Smooth muscle cell (in vitro differentiated cells): ENCODE results near the gene LPP. TPM values are rescaled to one million over a fixed set of nuclear protein-coding genes. Genes with fewer than 3 reads are reported as not detected.

Experiments
- DNase-seq: peaks from one replicate; lab custom pipeline; 2025; ENCODE audit not compliant: unreplicated experiment; lab: John Stamatoyannopoulos, UW
- H2AFZ ChIP-seq: fragments of 200-600 bp; sonication (generic); 2 replicates; pipeline ENCODE4 v1.6.0; 2016; ENCODE audit warnings: antibody characterized with exemption, low read depth, mild to moderate bottlenecking
- H3F3A ChIP-seq: fragments of 200-600 bp; sonication (generic); 2 replicates; pipeline ENCODE4 v1.6.0; 2017; ENCODE audit warnings: antibody characterized with exemption, low read depth
- H3K27ac ChIP-seq: fragments of 200-600 bp; sonication (generic); 2 replicates; pipeline ENCODE4 v1.5.1; 2016; ENCODE audit warnings: low read depth, mild to moderate bottlenecking
- H3K27me3 ChIP-seq: fragments of 200-600 bp; sonication (generic); 2 replicates; pipeline ENCODE4 v1.6.1; 2016; ENCODE audit warnings: low read depth, mild to moderate bottlenecking
- H3K36me3 ChIP-seq: fragments of 200-600 bp; sonication (generic); 2 replicates; pipeline ENCODE4 v1.5.1; 2016; ENCODE audit warnings: low read depth
- H3K4me1 ChIP-seq: fragments of 200-600 bp; sonication (generic); 2 replicates; pipeline ENCODE4 v1.5.1; 2016; ENCODE audit warnings: low read depth
- H3K4me2 ChIP-seq: fragments of 200-600 bp; sonication (generic); 2 replicates; pipeline ENCODE4 v1.6.0; 2016; ENCODE audit warnings: mild to moderate bottlenecking
- H3K4me3 ChIP-seq: fragments of 200-600 bp; sonication (generic); 2 replicates; pipeline ENCODE4 v1.5.1; 2016; ENCODE audit warnings: mild to moderate bottlenecking
- H3K79me2 ChIP-seq: fragments of 200-600 bp; sonication (generic); 2 replicates; pipeline ENCODE4 v1.6.0; 2016; ENCODE audit warnings: low read depth, mild to moderate bottlenecking
- H3K9ac ChIP-seq: fragments of 200-600 bp; sonication (generic); 2 replicates; pipeline ENCODE4 v1.6.0; 2016; ENCODE audit warnings: low read depth
- H3K9me3 ChIP-seq: fragments of 200-600 bp; sonication (generic); replicated peaks from 2 replicates; pipeline ENCODE4 v1.5.1; 2016; ENCODE audit warnings: low read depth
- H4K20me1 ChIP-seq: fragments of 200-600 bp; sonication (generic); 2 replicates; pipeline ENCODE4 v1.6.0; 2016; ENCODE audit warnings: low read depth
- WGBS: methylation state at CpG from one replicate; pipeline ENCODE4 v1.1.7; 2016; ENCODE audit warnings: low lambda C conversion rate; 5-methylcytosine and 5-hydroxymethylcytosine counted together
- polyA plus RNA-seq: library from polyadenylated mRNA; unstranded; fragments of >200 nt; fragmentation: Nextera tagmentation; extraction: Ambion mirVana; gene quantifications from 2 replicates; pipeline ENCODE4 v1.2.1, GENCODE V29; 2016
- total RNA-seq: library from RNA; depleted of rRNA; stranded (reverse); fragments of >200 nt; gene quantifications from 2 replicates; pipeline ENCODE4 v1.2.3, GENCODE V29; 2014
- TF ChIP-seq, protein P1 (sequence below): fragments of 200-600 bp; sonication (generic); IDR thresholded peaks from 2 replicates; pipeline ENCODE4 v1.5.1; 2017; ENCODE audit warnings: borderline replicate concordance, mild to moderate bottlenecking, antibody characterized with exemption; ENCODE audit not compliant: insufficient read depth, poor library complexity, severe bottlenecking

Gene LPP
- total and polyA plus RNA-seq, 2 experiments from 2014 or later, result 42.3 to 128 TPM

DNA sequence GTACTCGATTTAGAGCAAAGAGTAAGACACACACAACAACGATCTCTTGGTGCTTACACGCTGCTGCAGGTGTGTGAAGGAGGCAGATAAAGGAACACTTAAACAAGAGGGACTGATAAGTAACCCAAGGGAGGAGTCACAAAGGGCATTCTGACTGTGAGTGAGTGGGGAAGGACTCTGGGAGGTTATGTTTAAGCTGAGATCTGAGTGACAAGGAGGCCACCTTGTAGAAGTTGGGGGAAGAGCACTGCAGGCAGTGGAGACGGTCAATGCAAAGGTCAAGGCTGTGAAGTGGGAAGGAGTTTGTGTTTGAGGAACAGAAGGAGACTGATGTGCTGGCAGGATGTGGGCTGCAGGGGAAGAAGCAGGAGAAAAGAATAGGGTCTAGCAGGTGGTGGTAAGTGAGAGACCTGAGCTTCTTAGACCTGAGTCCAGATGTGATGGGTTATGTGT is 63.1 kb downstream of the LPP start:
- Histone ChIP-seq H3K4me2 (no peak overlapping the region), H3K36me3 (no peaks in the 10 kb centered on the region), H3K27ac (no peak overlapping the region), H3K27me3 (no peaks in the 10 kb centered on the region), H3K9ac (no peak overlapping the region), H3K4me3 (no peak overlapping the region), H2AFZ (no peak overlapping the region), H3F3A (no peaks in the 10 kb centered on the region), H3K4me1 (peaks cover 9% of the 10 kb centered on the region), H3K79me2 (peaks cover 93% of the 10 kb centered on the region), H4K20me1 (peaks cover 93% of the 10 kb centered on the region), H3K9me3 (no peaks in the 10 kb centered on the region)
- TF ChIP-seq, protein P1, sequence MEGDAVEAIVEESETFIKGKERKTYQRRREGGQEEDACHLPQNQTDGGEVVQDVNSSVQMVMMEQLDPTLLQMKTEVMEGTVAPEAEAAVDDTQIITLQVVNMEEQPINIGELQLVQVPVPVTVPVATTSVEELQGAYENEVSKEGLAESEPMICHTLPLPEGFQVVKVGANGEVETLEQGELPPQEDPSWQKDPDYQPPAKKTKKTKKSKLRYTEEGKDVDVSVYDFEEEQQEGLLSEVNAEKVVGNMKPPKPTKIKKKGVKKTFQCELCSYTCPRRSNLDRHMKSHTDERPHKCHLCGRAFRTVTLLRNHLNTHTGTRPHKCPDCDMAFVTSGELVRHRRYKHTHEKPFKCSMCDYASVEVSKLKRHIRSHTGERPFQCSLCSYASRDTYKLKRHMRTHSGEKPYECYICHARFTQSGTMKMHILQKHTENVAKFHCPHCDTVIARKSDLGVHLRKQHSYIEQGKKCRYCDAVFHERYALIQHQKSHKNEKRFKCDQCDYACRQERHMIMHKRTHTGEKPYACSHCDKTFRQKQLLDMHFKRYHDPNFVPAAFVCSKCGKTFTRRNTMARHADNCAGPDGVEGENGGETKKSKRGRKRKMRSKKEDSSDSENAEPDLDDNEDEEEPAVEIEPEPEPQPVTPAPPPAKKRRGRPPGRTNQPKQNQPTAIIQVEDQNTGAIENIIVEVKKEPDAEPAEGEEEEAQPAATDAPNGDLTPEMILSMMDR, result no peak
- WGBS, result 93% methylated on average over 4 of the region's 4 CpGs
- no peak for DNase-seq

DNA sequence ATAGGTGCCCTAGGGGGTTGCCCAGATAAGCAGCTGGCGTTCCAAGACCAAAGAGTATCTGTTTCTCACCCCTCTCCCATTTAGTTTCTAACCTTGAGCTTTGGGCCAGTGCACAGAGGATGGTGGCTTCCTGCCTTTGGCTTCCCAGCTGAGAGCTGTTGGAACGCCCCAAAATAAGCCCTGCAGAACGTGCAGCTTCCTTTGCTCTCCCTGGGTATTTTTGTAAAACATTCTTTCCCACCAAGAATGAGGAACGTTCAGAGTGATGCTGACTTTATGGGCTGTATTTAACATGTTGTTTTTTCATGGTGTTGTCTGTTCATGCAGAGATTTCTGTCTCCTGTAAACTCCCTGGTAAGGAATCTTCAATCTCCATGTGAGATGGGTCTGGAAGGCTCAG is 63.8 kb downstream of the LPP start:
- Histone ChIP-seq H3K9ac (no peak overlapping the region), H3K4me2 (no peak overlapping the region), H3K36me3 (no peaks in the 10 kb centered on the region), H3K27ac (no peak overlapping the region), H3K4me1 (peaks cover 7% of the 10 kb centered on the region), H3K27me3 (no peaks in the 10 kb centered on the region), H3K79me2 (peaks cover 97% of the 10 kb centered on the region), H2AFZ (no peak overlapping the region), H3K4me3 (no peak overlapping the region), H3F3A (peaks cover 2% of the 10 kb centered on the region), H3K9me3 (no peaks in the 10 kb centered on the region), H4K20me1 (peaks cover 96% of the 10 kb centered on the region)
- WGBS, result 69% methylated on average over 4 of the region's 4 CpGs
- DNase-seq, result no peak
- TF ChIP-seq, protein P1, result no peak

DNA sequence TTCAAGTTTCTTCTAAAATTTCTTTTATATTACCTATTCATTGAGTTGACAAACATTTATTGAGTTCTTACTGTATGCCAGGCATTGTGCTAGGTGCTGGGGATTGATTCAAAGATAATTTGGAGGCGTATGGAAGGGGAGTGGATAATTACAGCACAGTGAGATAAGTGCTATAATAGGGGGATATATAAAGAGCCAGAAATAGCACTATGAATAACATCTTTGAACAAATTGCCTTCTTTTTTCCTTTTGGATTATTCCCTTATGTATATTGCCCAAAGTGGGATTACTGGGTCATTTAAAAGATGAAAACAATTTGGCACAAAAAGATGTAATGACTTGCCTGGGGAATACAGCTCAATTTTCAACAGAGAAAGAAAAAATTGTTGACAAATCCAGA is 64.6 kb downstream of the LPP start:
- H4K20me1 ChIP-seq, result peaks cover 96% of the 10 kb centered on the region

DNA sequence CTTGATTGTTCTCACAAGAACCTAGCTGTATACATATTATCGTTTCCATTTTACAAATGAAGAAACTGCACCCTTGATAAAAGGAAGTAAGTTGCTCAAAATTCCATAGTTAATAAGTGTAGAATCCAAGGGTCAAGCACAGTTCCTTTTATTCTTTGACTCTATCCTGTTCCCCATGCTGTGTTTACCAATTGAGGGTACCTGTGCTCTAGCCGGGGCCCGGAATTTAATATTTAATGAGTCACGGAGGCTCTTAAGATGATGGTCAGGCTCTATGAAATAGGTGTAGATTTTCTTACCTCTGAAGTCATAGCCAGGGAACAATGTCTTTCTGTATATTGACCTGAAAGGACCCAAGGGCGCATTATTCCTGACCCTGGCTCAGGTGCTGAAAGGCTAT is 65.2 kb downstream of the LPP start:
- H3K36me3 ChIP-seq, result no peaks in the 10 kb centered on the region
- no peak overlapping the region for H2AFZ ChIP-seq
- no peaks in the 10 kb centered on the region for H3K27me3 ChIP-seq
- no peak for DNase-seq
- no peak overlapping the region for H3K9ac ChIP-seq
- 97% methylated on average over 5 of the region's 5 CpGs for WGBS
- H3K79me2 ChIP-seq, result peaks cover 99% of the 10 kb centered on the region
- H3K9me3 ChIP-seq, result no peaks in the 10 kb centered on the region
- H3K27ac ChIP-seq, result no peak overlapping the region
- H3K4me3 ChIP-seq, result no peak overlapping the region
- H3K4me2 ChIP-seq, result no peak overlapping the region
- TF ChIP-seq, protein P1, result no peak
- H4K20me1 ChIP-seq, result peaks cover 98% of the 10 kb centered on the region
- peaks cover 5% of the 10 kb centered on the region for H3F3A ChIP-seq
- no peaks in the 10 kb centered on the region for H3K4me1 ChIP-seq

More for the DNA sequence above, 64.6 kb downstream of the LPP start:
- no peak overlapping the region for H3K4me2 ChIP-seq
- WGBS, result 75% methylated on average over 1 of the region's 1 CpG
- peaks cover 97% of the 10 kb centered on the region for H3K79me2 ChIP-seq
- no peak overlapping the region for H3K9ac ChIP-seq
- no peaks in the 10 kb centered on the region for H3K27me3 ChIP-seq
- H3K9me3 ChIP-seq, result no peaks in the 10 kb centered on the region
- no peak overlapping the region for H3K27ac ChIP-seq
- no peak for DNase-seq
- H3F3A ChIP-seq, result peaks cover 5% of the 10 kb centered on the region
- H3K4me1 ChIP-seq, result no peaks in the 10 kb centered on the region
- no peak overlapping the region for H2AFZ ChIP-seq
- TF ChIP-seq, protein P1, result no peak
- no peaks in the 10 kb centered on the region for H3K36me3 ChIP-seq
- H3K4me3 ChIP-seq, result no peak overlapping the region
